Stomach smooth muscle (tissue), 2 donors: Measurements from ENCODE around the gene HMGN3.

Experiments
- H3K27ac ChIP-seq: one replicate; pipeline ENCODE4 v1.7.0; 2013; ENCODE audit warnings: mild to moderate bottlenecking, low read length, inconsistent platforms
- H3K27me3 ChIP-seq, 2 donors: one replicate each; pipeline ENCODE4 v1.7.0; 2013; ENCODE audit warnings: low read length in 2 of 2; ENCODE audit not compliant: insufficient read depth in 2 of 2, control insufficient read depth in 1 of 2
- H3K36me3 ChIP-seq, 2 donors: one replicate each; pipeline ENCODE4 v1.7.0; 2013; ENCODE audit warnings: low read length in 2 of 2; ENCODE audit not compliant: control insufficient read depth in 2 of 2, insufficient read depth in 2 of 2
- H3K4me1 ChIP-seq: one replicate; pipeline ENCODE4 v1.7.0; 2013; ENCODE audit warnings: low read length; ENCODE audit not compliant: control insufficient read depth, insufficient read depth
- H3K4me3 ChIP-seq, 2 donors: one replicate each; pipeline ENCODE4 v1.7.0; 2013; ENCODE audit warnings: low read length in 2 of 2
- H3K9ac ChIP-seq, 2 donors: one replicate each; pipeline ENCODE4 v1.7.0; 2013; ENCODE audit warnings: low read length in 2 of 2, mild to moderate bottlenecking in 1 of 2
- H3K9me3 ChIP-seq, 2 donors: one replicate each; pipeline ENCODE4 v1.7.0; 2013; ENCODE audit warnings: low read length in 2 of 2; ENCODE audit not compliant: control insufficient read depth in 2 of 2
- donor health status: healthy.
- donor health status: Pancreatic carcinoma.

HMGN3 gene

DNA sequence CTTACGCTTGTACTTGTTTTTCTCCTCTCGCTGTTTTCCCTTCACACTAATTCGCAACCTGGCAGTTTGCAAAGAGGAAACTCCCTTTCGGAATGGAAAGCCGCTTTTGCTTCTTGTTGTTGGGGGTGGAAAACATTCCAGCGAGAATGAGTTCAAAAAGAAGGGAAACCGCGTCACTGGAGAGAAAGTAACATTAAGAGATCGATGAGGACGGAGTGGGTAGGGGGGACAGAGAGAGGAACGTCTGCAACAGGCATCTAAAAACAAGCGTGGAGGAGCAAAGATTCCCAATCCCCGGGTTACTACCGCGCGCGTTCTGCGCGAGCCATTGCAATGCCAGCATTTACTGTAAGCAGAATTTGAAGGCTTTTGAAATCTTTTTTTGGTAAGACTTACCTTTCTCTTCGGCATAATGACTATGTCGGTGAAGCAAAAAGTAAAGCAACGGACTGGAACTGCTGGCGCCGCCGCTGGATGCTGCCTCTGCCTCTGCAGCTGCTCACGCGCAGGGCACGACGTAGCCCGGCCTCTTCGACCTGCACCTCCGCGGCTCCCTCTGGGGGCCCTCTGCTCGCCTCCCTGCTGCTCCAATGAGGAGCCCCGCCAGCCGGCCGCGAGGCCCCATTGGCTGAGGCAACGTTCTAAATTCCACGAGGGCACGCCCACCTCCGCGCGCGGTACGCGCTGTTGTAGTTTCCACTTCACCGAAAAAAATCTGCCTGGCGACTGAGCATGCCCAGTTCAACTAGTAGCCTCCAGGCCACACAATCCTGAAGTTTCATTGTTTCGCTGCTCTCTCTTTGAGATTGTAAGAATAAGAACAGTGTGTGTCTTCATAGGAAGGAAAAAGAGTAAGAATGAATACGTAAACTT lies at the start of gene HMGN3:
TSS of gene HMGN3 (minus strand) at position 533 of the 873 bp plus-strand sequence.
- H3K27ac ChIP-seq = peak within 1 kb of the TSS; percentile 86
- H3K36me3 ChIP-seq = no peaks in the 10 kb centered on the region
- H3K9ac ChIP-seq = peak within 1 kb of the TSS; percentile 85 to 86
- H3K4me1 ChIP-seq = peaks cover 3% of the 10 kb centered on the region
- peak within 1 kb of the TSS; percentile 88 to 97 for H3K4me3 ChIP-seq
- no peaks in the 10 kb centered on the region for H3K9me3 ChIP-seq
- H3K27me3 ChIP-seq = no peaks in the 10 kb centered on the region

- H3K27ac ChIP-seq = no peak overlapping the region
- H3K9ac ChIP-seq = no peak overlapping the region
- no peaks in the 10 kb centered on the region for H3K36me3 ChIP-seq
- H3K9me3 ChIP-seq = no peaks in the 10 kb centered on the region
- H3K4me1 ChIP-seq = no peaks in the 10 kb centered on the region
- H3K27me3 ChIP-seq = no peaks in the 10 kb centered on the region
- no peak overlapping the region for H3K4me3 ChIP-seq
These were observed 46.3 kb upstream of the HMGN3 start for GRCh38 chr6:79280756-79281155.

DNA sequence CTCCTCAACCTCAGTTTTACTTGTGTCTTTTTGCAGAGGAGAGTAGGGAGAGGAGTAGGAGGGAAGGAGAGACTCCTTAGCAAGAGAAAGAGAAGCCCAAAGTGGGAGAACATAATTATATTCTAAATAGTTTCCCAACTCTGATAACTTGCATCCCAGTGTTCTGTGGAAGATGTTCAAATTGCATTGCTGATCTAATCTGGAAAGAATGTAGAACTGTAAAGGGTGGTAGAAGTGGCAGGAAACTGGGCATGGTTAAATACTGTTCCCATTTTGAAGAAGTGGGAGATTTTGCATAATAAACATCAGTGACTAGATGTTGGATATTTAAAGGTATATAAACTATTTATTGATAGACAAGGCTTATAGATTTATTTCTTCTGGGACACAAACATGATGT lies 42.6 kb upstream of the HMGN3 start:
- no peak overlapping the region for H3K4me3 ChIP-seq
- H3K27ac ChIP-seq = no peak overlapping the region
- no peak overlapping the region for H3K9ac ChIP-seq
- no peaks in the 10 kb centered on the region for H3K9me3 ChIP-seq
- no peaks in the 10 kb centered on the region for H3K27me3 ChIP-seq
- no peaks in the 10 kb centered on the region for H3K36me3 ChIP-seq
- H3K4me1 ChIP-seq = no peaks in the 10 kb centered on the region

DNA sequence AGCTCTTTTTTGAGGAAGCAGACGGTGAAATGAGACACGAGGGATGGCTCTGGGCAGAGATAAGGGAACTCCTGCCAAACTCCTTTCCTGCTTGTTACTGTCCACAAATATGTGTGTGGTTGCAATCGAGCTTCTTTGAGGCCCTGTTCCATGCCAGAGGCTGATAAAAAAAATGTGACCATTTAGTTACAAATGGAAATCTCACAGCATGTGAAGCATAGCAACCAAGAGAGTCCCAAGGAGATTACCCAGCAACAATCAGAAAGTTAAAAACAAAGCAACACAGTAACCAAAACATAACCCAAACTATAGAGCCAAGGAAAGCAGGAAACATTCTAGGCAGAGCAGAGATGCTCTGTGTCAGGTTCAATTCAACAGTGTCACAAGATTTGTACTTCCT lies 35.4 kb upstream of the HMGN3 start:
- Histone ChIP-seq H3K9me3 (no peaks in the 10 kb centered on the region), H3K27me3 (no peaks in the 10 kb centered on the region), H3K4me1 (peaks cover 7% of the 10 kb centered on the region), H3K9ac (no peak overlapping the region), H3K36me3 (no peaks in the 10 kb centered on the region), H3K4me3 (no peak overlapping the region), H3K27ac (peak overlapping the region; percentile 56)

- Histone ChIP-seq H3K4me3 (no peak overlapping the region), H3K36me3 (no peaks in the 10 kb centered on the region), H3K4me1 (peaks cover 7% of the 10 kb centered on the region)
These were observed 32.6 kb upstream of the HMGN3 start for GRCh38 chr6:79267128-79267527.

GRCh38 chr6:79266051-79266450 lies 31.6 kb upstream of the HMGN3 start:
- H3K9ac ChIP-seq = no peak overlapping the region
- no peak overlapping the region for H3K27ac ChIP-seq
- no peaks in the 10 kb centered on the region for H3K36me3 ChIP-seq
- H3K27me3 ChIP-seq = no peaks in the 10 kb centered on the region
- no peak overlapping the region for H3K4me3 ChIP-seq
- peaks cover 7% of the 10 kb centered on the region for H3K4me1 ChIP-seq
- H3K9me3 ChIP-seq = no peaks in the 10 kb centered on the region

More at GRCh38 chr6:79267128-79267527, 32.6 kb upstream of the HMGN3 start:
- Histone ChIP-seq H3K27me3 (no peaks in the 10 kb centered on the region), H3K27ac (no peak overlapping the region), H3K9ac (no peak overlapping the region), H3K9me3 (no peaks in the 10 kb centered on the region)

DNA sequence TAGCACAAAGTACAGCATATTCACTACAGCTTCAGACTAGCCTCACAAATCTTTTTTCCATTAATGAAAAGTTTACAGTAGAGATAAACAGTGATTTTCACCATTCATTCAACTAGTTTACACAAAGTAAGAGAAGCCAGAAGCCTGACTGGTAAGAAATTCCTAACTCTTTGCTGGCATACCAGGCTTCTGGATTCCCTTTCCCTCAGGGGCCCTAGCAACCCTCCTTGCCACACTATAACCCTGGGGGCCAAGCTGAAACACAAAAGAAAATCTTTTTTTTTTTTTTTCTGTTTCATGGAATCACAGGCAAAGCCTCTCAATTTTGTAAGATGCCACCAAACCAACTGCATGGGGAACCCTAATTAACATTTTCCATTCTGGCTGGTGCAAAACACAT lies 28.9 kb upstream of the HMGN3 start:
- Histone ChIP-seq H3K27me3 (no peaks in the 10 kb centered on the region), H3K4me3 (no peak overlapping the region), H3K4me1 (no peaks in the 10 kb centered on the region), H3K9ac (no peak overlapping the region), H3K27ac (no peak overlapping the region), H3K9me3 (no peaks in the 10 kb centered on the region), H3K36me3 (no peaks in the 10 kb centered on the region)

DNA sequence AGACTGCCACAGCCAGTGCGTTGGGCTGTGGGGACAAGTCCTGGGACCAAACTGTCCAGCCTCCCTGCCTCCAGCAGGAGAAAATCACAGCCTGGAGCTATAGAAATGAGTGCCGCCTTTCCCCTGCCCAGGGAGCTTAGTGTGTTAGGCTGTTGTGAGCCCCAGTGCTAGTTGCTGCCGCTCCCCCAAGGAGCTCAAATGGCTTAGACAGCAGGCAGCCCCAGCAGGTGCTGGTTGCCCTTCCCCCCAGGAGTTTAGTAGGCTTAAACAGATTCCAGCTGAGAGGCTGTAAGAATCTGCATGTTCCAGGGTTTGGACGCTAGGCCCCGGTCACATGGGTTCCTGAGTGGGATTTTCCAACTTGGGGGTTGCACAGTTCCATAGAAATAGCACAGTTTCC lies 27.2 kb upstream of the HMGN3 start:
- Histone ChIP-seq H3K9me3 (no peaks in the 10 kb centered on the region), H3K27me3 (no peaks in the 10 kb centered on the region), H3K36me3 (no peaks in the 10 kb centered on the region), H3K4me1 (no peaks in the 10 kb centered on the region), H3K27ac (no peak overlapping the region), H3K4me3 (no peak overlapping the region), H3K9ac (no peak overlapping the region)

GRCh38 chr6:79260772-79261171 lies 26.3 kb upstream of the HMGN3 start:
- no peaks in the 10 kb centered on the region for H3K27me3 ChIP-seq

GRCh38 chr6:79257381-79258205 lies 23.1 kb upstream of the HMGN3 start:
- Histone ChIP-seq H3K36me3 (no peaks in the 10 kb centered on the region), H3K27me3 (no peaks in the 10 kb centered on the region), H3K9ac (no peak overlapping the region), H3K27ac (no peak overlapping the region), H3K4me3 (no peak overlapping the region), H3K4me1 (no peaks in the 10 kb centered on the region), H3K9me3 (no peaks in the 10 kb centered on the region)

More at GRCh38 chr6:79260772-79261171, 26.3 kb upstream of the HMGN3 start:
- Histone ChIP-seq H3K9me3 (no peaks in the 10 kb centered on the region), H3K4me1 (no peaks in the 10 kb centered on the region), H3K4me3 (no peak overlapping the region), H3K9ac (no peak overlapping the region), H3K36me3 (no peaks in the 10 kb centered on the region), H3K27ac (no peak overlapping the region)
